OCI-M2 (cell line): ENCODE measurements around the gene TEP1.
"Not testable (repeated sequence)": the region's sequence is repeated elsewhere in the genome, so short reads cannot be mapped to it uniquely, and the experiment has no call there.

Source experiments
- DNase-seq: peaks from one replicate; lab custom pipeline; 2025; ENCODE audit not compliant: unreplicated experiment; lab: John Stamatoyannopoulos, UW

TEP1 gene

GRCh38 chr14:20345366-20345765 lies 67.9 kb downstream of the TEP1 start:
- DNase-seq, result no peak

- no peak for DNase-seq
Measured at GRCh38 chr14:20343862-20344220, 69.5 kb downstream of the TEP1 start.

GRCh38 chr14:20343092-20343861 lies 70.0 kb downstream of the TEP1 start, which contains the start of gene PARP2:
TSS of gene PARP2 (plus strand) at chr14:20343635. CDS start at chr14:20343642, 7 bp downstream.
- DNase-seq, result peak; percentile 98

GRCh38 chr14:20341646-20342045 lies 71.7 kb downstream of the TEP1 start:
- no peak for DNase-seq

GRCh38 chr14:20341032-20341431 lies 72.3 kb downstream of the TEP1 start:
- DNase-seq, result not testable (repeated sequence)

- DNase-seq, result no peak
Measured at GRCh38 chr14:20334017-20334416, 79.3 kb downstream of the TEP1 start.

- DNase-seq, result no peak
Measured at GRCh38 chr14:20333494-20333841, 79.8 kb downstream of the TEP1 start.

- DNase-seq, result peak; percentile 86
Measured at GRCh38 chr14:20332788-20333493, 80.4 kb downstream of the TEP1 start, which contains the start of gene CCNB1IP1. TSS of gene CCNB1IP1 (minus strand) at chr14:20333279. CDS start at chr14:20316523, 16,756 bp downstream.

- no peak for DNase-seq
Measured at GRCh38 chr14:20332431-20332787, 80.9 kb downstream of the TEP1 start.

- no peak for DNase-seq
Measured at GRCh38 chr14:20331053-20331613, 82.2 kb downstream of the TEP1 start.

- no peak for DNase-seq
Measured at GRCh38 chr14:20329355-20329754, 83.9 kb downstream of the TEP1 start.

- DNase-seq, result no peak
Measured at GRCh38 chr14:20328705-20329104, 84.6 kb downstream of the TEP1 start.

GRCh38 chr14:20327005-20327869 lies 86.1 kb downstream of the TEP1 start:
- no peak for DNase-seq

- no peak for DNase-seq
Measured at GRCh38 chr14:20317720-20318119, 95.6 kb downstream of the TEP1 start.
